ENCODE data around the gene ARMC9.

DNA sequence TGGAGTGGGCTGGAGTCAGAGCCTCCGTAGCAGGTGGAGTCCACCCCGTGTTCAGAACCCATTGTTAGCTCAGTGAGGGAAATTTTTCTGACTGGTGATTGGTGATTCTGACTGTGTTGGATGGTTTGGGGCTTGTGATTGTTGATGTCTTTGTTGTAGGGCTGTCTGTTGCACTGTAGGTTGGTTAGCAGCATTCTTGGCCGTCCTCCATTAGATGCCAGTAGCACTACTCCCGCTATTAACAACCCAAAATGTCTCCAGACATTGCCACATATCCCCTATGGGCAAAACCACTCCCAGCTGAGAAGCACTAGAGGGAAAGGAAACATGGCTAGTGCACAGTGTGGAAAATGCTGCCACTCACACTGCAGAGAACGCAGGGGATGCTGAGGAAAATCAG is 51.7 kb downstream of the ARMC9 start:
- TF ChIP-seq, protein P1, sequence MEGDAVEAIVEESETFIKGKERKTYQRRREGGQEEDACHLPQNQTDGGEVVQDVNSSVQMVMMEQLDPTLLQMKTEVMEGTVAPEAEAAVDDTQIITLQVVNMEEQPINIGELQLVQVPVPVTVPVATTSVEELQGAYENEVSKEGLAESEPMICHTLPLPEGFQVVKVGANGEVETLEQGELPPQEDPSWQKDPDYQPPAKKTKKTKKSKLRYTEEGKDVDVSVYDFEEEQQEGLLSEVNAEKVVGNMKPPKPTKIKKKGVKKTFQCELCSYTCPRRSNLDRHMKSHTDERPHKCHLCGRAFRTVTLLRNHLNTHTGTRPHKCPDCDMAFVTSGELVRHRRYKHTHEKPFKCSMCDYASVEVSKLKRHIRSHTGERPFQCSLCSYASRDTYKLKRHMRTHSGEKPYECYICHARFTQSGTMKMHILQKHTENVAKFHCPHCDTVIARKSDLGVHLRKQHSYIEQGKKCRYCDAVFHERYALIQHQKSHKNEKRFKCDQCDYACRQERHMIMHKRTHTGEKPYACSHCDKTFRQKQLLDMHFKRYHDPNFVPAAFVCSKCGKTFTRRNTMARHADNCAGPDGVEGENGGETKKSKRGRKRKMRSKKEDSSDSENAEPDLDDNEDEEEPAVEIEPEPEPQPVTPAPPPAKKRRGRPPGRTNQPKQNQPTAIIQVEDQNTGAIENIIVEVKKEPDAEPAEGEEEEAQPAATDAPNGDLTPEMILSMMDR (IDR thresholded peaks at IDR 0.05; ENCODE audit: poor library complexity), result no peak
- no peak for TF ChIP-seq EZH2 (IDR thresholded peaks at IDR 0.05; ENCODE audit: borderline replicate concordance)
